ENCODE data around the gene KDM3A. TPM values are rescaled to one million over a fixed set of nuclear protein-coding genes. Genes with fewer than 3 reads are reported as not detected.
A peak's percentile ranks its signal among the peaks of the same experiment; 100 is the strongest.

Gene KDM3A
- total and polyA plus RNA-seq, 2 of the 8 experiments (the other 6 are each of a cell fraction or from before 2014, with no cell fraction given): 15.8 to 29.2 TPM

DNA sequence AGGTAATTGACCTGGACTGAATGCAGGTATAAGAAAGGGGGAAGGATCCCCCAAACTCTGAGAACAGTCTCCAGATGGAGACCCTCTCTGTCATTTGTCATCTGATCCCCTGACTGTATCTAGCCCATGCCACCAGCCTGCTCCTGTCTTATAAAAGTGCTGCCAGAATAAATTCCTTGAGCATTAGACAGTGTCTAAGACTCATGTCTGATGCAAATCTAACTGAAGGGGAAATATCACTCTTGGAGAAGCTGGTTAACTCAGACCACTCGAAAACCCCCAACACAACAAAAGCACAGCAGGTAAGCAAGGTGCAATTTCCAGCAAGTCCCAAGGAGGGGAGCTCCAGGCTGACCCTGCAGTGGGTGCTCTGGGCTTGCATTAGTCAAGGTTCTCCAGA, 40.9 kb upstream of the KDM3A start:
- no peak overlapping the region for H3K9ac ChIP-seq (replicated peaks in 1 of 4; ENCODE audit: extremely low read depth in 1 of 4, low read depth in 3 of 4, low read length in 3 of 4)
- no peak overlapping the region for H2AFZ ChIP-seq (ENCODE audit: low read length)
- no peaks in the 10 kb centered on the region for H3K79me1 ChIP-seq (ENCODE audit: low read depth, low read length)
- H3K4me3 ChIP-seq (ENCODE audit: extremely low read depth in 1 of 4, insufficient read depth in 2 of 4, low read depth in 3 of 4, low read length in 4 of 4): no peak overlapping the region
- 46% methylated on average over 1 of the region's 1 CpG; no CpG with 5 or more reads in 1 of the 2 experiments for WGBS, 2 experiments (ENCODE audit: extremely low coverage in 1 of 2, insufficient coverage in 1 of 2, insufficient read length in 1 of 2, insufficient replicate concordance in 2 of 2, low coverage in 1 of 2, low lambda C conversion rate in 2 of 2, missing lambda C conversion rate in 1 of 2)
- H3K27me3 ChIP-seq (replicated peaks in 1 of 4; ENCODE audit: control insufficient read depth in 3 of 4, extremely low read depth in 1 of 4, insufficient read depth in 3 of 4, low read length in 3 of 4): no peaks in the 10 kb centered on the region
- no peaks in the 10 kb centered on the region for H3K23me2 ChIP-seq (ENCODE audit: low read depth, low read length)
- H3K4me1 ChIP-seq (replicated peaks in 1 of 4; ENCODE audit: control insufficient read depth in 3 of 4, insufficient read depth in 4 of 4, low read length in 3 of 4): no peaks in the 10 kb centered on the region
- H2BK5ac ChIP-seq (ENCODE audit: low read depth, low read length): no peak overlapping the region
- no peak overlapping the region for H2BK120ac ChIP-seq (replicated peaks; ENCODE audit: low read depth, low read length)
- ChIA-PET CTCF (ENCODE audit: partially characterized antibody) (interaction anchor here (0.9 to 1.5 kb wide), 2 partner anchors 15 to 42 kb away, joined by 3 read pairs; no protein-coding TSS in a partner anchor), POLR2A (ENCODE audit: partially characterized antibody) (no interaction called here)
- no peaks in the 10 kb centered on the region for H3K9me3 ChIP-seq (ENCODE audit: insufficient read depth in 2 of 2, low read depth in 1 of 2, low read length in 1 of 2)
- DNase-seq (ENCODE audit: low read depth in 1 of 2, low spot score in 2 of 2) (no peak), FAIRE-seq (no peak)
- H3K27ac ChIP-seq (ENCODE audit: low read depth, low read length): no peak overlapping the region
- H3K36me3 ChIP-seq (ENCODE audit: control insufficient read depth in 2 of 4, insufficient read depth in 4 of 4, low read length in 3 of 4): no peaks in the 10 kb centered on the region
- H4K8ac ChIP-seq (ENCODE audit: extremely low read depth, insufficient read depth, low read length): no peak overlapping the region
- no peak overlapping the region for H4K91ac ChIP-seq (replicated peaks; ENCODE audit: insufficient read length, low read length)
- no peak overlapping the region for H4K5ac ChIP-seq (ENCODE audit: insufficient read length, low read depth, low read length)
- H3K4me2 ChIP-seq (ENCODE audit: insufficient read depth in 1 of 2, low read depth in 2 of 2, low read length in 2 of 2): no peak overlapping the region
- no peaks in the 10 kb centered on the region for H3K79me2 ChIP-seq (ENCODE audit: control insufficient read depth in 1 of 2, insufficient read depth in 2 of 2, low read length in 2 of 2)
- H3K18ac ChIP-seq (ENCODE audit: extremely low read depth, low read length): no peak overlapping the region
- H2BK12ac ChIP-seq (ENCODE audit: low read depth, low read length): no peak overlapping the region
- no peak overlapping the region for H2BK15ac ChIP-seq (ENCODE audit: low read length)
- H3K4ac ChIP-seq (replicated peaks; ENCODE audit: insufficient read length, low read depth, low read length): no peak overlapping the region
- H3K14ac ChIP-seq (ENCODE audit: insufficient read length): no peak overlapping the region
- no peak overlapping the region for H3K56ac ChIP-seq (replicated peaks; ENCODE audit: insufficient read length, low read depth, low read length)
- no peak overlapping the region for H3K23ac ChIP-seq (ENCODE audit: insufficient read length)
- no peak overlapping the region for H2AK5ac ChIP-seq (ENCODE audit: low read depth, low read length)
- H2BK20ac ChIP-seq (ENCODE audit: low read length): no peak overlapping the region
- H4K20me1 ChIP-seq (replicated peaks in 1 of 2; ENCODE audit: control insufficient read depth in 1 of 2, insufficient read depth in 2 of 2, low read length in 2 of 2): no peaks in the 10 kb centered on the region
- peak in 1 of 2 experiments; percentile 39; a peak in 2 of 4 replicates for TF ChIP-seq RAD21 (IDR thresholded peaks at IDR 0.05 in 1 of 2, conservative IDR thresholded peaks at IDR 0.05 in 1 of 2; ENCODE audit: low read depth in 2 of 2, low read length in 2 of 2)
- TF ChIP-seq POU5F1 (IDR thresholded peaks at IDR 0.05; ENCODE audit: low read depth, low read length): no peak
- TF ChIP-seq TAF7 (optimal IDR thresholded peaks at IDR 0.05; ENCODE audit: borderline replicate concordance, low read depth, low read length): no peak
- TF ChIP-seq CHD2 (IDR thresholded peaks at IDR 0.05; ENCODE audit: low read length): no peak
- no peak for TF ChIP-seq SIX5 (IDR thresholded peaks at IDR 0.05; ENCODE audit: low read depth, low read length)
- no peak for TF ChIP-seq EGR1 (IDR thresholded peaks at IDR 0.05; ENCODE audit: borderline replicate concordance, low read depth, low read length)
- TF ChIP-seq SP4 (IDR thresholded peaks at IDR 0.05; ENCODE audit: low read length): no peak
- no peak for TF ChIP-seq FOSL1 (IDR thresholded peaks at IDR 0.05; ENCODE audit: insufficient read depth, low read depth, low read length)
- TF ChIP-seq SAP30 (IDR thresholded peaks at IDR 0.05; ENCODE audit: insufficient read depth, insufficient replicate concordance, low read length): no peak
- no peak for TF ChIP-seq KDM1A (IDR thresholded peaks at IDR 0.05; ENCODE audit: borderline replicate concordance, low read length)
- TF ChIP-seq JUN (IDR thresholded peaks at IDR 0.05; ENCODE audit: low read depth, low read length): no peak
- TF ChIP-seq, protein P1, sequence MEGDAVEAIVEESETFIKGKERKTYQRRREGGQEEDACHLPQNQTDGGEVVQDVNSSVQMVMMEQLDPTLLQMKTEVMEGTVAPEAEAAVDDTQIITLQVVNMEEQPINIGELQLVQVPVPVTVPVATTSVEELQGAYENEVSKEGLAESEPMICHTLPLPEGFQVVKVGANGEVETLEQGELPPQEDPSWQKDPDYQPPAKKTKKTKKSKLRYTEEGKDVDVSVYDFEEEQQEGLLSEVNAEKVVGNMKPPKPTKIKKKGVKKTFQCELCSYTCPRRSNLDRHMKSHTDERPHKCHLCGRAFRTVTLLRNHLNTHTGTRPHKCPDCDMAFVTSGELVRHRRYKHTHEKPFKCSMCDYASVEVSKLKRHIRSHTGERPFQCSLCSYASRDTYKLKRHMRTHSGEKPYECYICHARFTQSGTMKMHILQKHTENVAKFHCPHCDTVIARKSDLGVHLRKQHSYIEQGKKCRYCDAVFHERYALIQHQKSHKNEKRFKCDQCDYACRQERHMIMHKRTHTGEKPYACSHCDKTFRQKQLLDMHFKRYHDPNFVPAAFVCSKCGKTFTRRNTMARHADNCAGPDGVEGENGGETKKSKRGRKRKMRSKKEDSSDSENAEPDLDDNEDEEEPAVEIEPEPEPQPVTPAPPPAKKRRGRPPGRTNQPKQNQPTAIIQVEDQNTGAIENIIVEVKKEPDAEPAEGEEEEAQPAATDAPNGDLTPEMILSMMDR (IDR thresholded peaks at IDR 0.05; ENCODE audit: control extremely low read depth in 1 of 3, insufficient read depth in 1 of 3, low read depth in 1 of 3, low read length in 3 of 3): peak in 2 of 3 experiments; percentile 9 to 21; a peak in 2 of 4 replicates
